Aorta (tissue), 5 donors: ENCODE measurements around the gene HES6. TPM values are rescaled to one million over a fixed set of nuclear protein-coding genes. Genes with fewer than 3 reads are reported as not detected.

Experiments used
- ATAC-seq: fragments of 200-7000 bp; cut with Tn5 transposase; one replicate; pipeline ENCODE4 v1.9.1; 2022; ENCODE audit warnings: moderate library complexity; ENCODE audit not compliant: low FRiP score
- DNase-seq, 2 donors: peaks; one replicate each; pipeline ENCODE4 v3.0.0-alpha.2; 2020
- H3K27ac ChIP-seq, 2 donors: one replicate each; pipeline ENCODE4 v1.5.1; 2013; ENCODE audit warnings: low read length in 2 of 2, mild to moderate bottlenecking in 2 of 2, moderate library complexity in 2 of 2, control low read depth in 1 of 2, inconsistent platforms in 1 of 2, low read depth in 1 of 2
- H3K27me3 ChIP-seq, 2 donors: one replicate each; pipeline ENCODE4 v1.6.1; 2013; ENCODE audit warnings: control low read depth in 1 of 2, low read length in 1 of 2, mild to moderate bottlenecking in 1 of 2, moderate library complexity in 1 of 2; ENCODE audit not compliant: insufficient read depth in 2 of 2, control insufficient read depth in 1 of 2
- H3K36me3 ChIP-seq, 2 donors: one replicate each; pipeline ENCODE4 v1.6.1; 2013; ENCODE audit warnings: control low read depth in 1 of 2, low read length in 1 of 2, mild to moderate bottlenecking in 1 of 2; ENCODE audit not compliant: insufficient read depth in 2 of 2, control insufficient read depth in 1 of 2
- H3K4me1 ChIP-seq, 2 donors: one replicate each; pipeline ENCODE4 v1.6.1; 2013; ENCODE audit warnings: low read length in 2 of 2, control low read depth in 1 of 2, mild to moderate bottlenecking in 1 of 2, moderate library complexity in 1 of 2; ENCODE audit not compliant: insufficient read depth in 2 of 2, control insufficient read depth in 1 of 2
- H3K4me3 ChIP-seq, 2 donors: one replicate each; pipeline ENCODE4 v1.5.1; 2013; ENCODE audit warnings: low read length in 2 of 2, control low read depth in 1 of 2, mild to moderate bottlenecking in 1 of 2
- H3K9me3 ChIP-seq: one replicate; pipeline ENCODE4 v1.6.1; 2013; ENCODE audit warnings: mild to moderate bottlenecking, low read length; ENCODE audit not compliant: control insufficient read depth
- WGBS, 2 donors: extraction: QIAGEN DNeasy Blood & Tissue Kit; methylation state at CpG; one replicate each; pipeline ENCODE4 v1.1.7; 2013; 5-methylcytosine and 5-hydroxymethylcytosine counted together
- intact Hi-C, 2 donors: fragments of 100-400 bp; cut with DNase I; formaldehyde crosslinking; loops; one replicate each; pipeline versions ENCODE4 v1.14.2 to v1.15.0; 2022
- polyA plus RNA-seq, 2 donors: library from polyadenylated mRNA; stranded (reverse); fragments of 200-250 nt; gene quantifications; one replicate each; pipeline ENCODE4 v1.2.3, GENCODE V29; 2013
- total RNA-seq, 2 donors: library from RNA; stranded (reverse); fragmentation: NEBNext Ultra II Directional; extraction: Animal tissue kit (Norgen Biotek cat#: 25700); gene quantifications; one replicate each; pipeline ENCODE4 v1.2.1, GENCODE V29; 2021
- donor health status: healthy with polysubstance abuse.
- donor health status: Bipolar disorder and iron deficiency.
- donor health status: DM: no; HTN: no; CAD: no.
- donor health status: DM: no; HTN: no; CAD: no.
- donor health status: DM: yes; HTN: yes; CAD: no.

Gene HES6
- total and polyA plus RNA-seq, 4 donors = 3.3 to 9.4 (median 4.3) TPM

GRCh38 chr2:238235856-238236255 is 4.0 kb downstream of the HES6 start:
- DNase-seq (no peak), ATAC-seq (no peak)
- no peaks in the 10 kb centered on the region for H3K36me3 ChIP-seq
- H3K9me3 ChIP-seq = no peaks in the 10 kb centered on the region
- no peaks in the 10 kb centered on the region for H3K4me1 ChIP-seq
- intact Hi-C loops = no loop called here
- 91 to 94% methylated on average over 7 of the region's 7 CpGs for WGBS, 2 donors
- H3K27me3 ChIP-seq = no peaks in the 10 kb centered on the region
- H3K27ac ChIP-seq = no peak overlapping the region
- H3K4me3 ChIP-seq = no peak overlapping the region

- H3K9me3 ChIP-seq = no peaks in the 10 kb centered on the region
- WGBS, 2 donors = 72 to 79% methylated on average over 11 of the region's 11 CpGs
- no peaks in the 10 kb centered on the region for H3K36me3 ChIP-seq
- intact Hi-C loops = no loop called here
- DNase-seq (no peak), ATAC-seq (no peak)
- H3K4me3 ChIP-seq = no peak overlapping the region
- H3K27ac ChIP-seq = no peak overlapping the region
- H3K27me3 ChIP-seq = no peaks in the 10 kb centered on the region
- no peaks in the 10 kb centered on the region for H3K4me1 ChIP-seq
Observed at GRCh38 chr2:238235331-238235732, 4.5 kb downstream of the HES6 start.

- ATAC-seq (no peak), DNase-seq (no peak)
- H3K4me3 ChIP-seq = no peak overlapping the region
- H3K36me3 ChIP-seq = no peaks in the 10 kb centered on the region
- intact Hi-C loops = no loop called here
- 84 to 91% methylated on average over 12 of the region's 12 CpGs for WGBS, 2 donors
- no peaks in the 10 kb centered on the region for H3K27me3 ChIP-seq
- no peaks in the 10 kb centered on the region for H3K4me1 ChIP-seq
- H3K27ac ChIP-seq = no peak overlapping the region
- H3K9me3 ChIP-seq = no peaks in the 10 kb centered on the region
Observed at GRCh38 chr2:238233625-238234024, 6.2 kb downstream of the HES6 start.

GRCh38 chr2:238231809-238232208 is 8.0 kb downstream of the HES6 start:
- DNase-seq = no peak
- H3K9me3 ChIP-seq = no peaks in the 10 kb centered on the region
- intact Hi-C loops = no loop called here
- no peaks in the 10 kb centered on the region for H3K27me3 ChIP-seq
- no peak overlapping the region for H3K4me3 ChIP-seq
- no peak for ATAC-seq
- H3K27ac ChIP-seq = no peak overlapping the region
- H3K4me1 ChIP-seq = no peaks in the 10 kb centered on the region
- H3K36me3 ChIP-seq = no peaks in the 10 kb centered on the region
- 61 to 70% methylated on average over 21 of the region's 21 CpGs for WGBS, 2 donors

- DNase-seq (peak; percentile 75 to 90), ATAC-seq (peak; percentile 88)
- intact Hi-C loops = no loop called here
- no peak overlapping the region for H3K4me3 ChIP-seq
- WGBS, 2 donors = 16 to 35% methylated on average over 46 of the region's 46 CpGs
- no peaks in the 10 kb centered on the region for H3K36me3 ChIP-seq
- H3K27ac ChIP-seq = no peak overlapping the region
- H3K27me3 ChIP-seq = no peaks in the 10 kb centered on the region
- no peaks in the 10 kb centered on the region for H3K4me1 ChIP-seq
- no peaks in the 10 kb centered on the region for H3K9me3 ChIP-seq
Observed at GRCh38 chr2:238231251-238231793, 8.5 kb downstream of the HES6 start.

- WGBS, 2 donors = 93 to 94% methylated on average over 5 of the region's 5 CpGs
- DNase-seq = no peak
- Histone ChIP-seq H3K36me3 (no peaks in the 10 kb centered on the region), H3K4me1 (no peaks in the 10 kb centered on the region), H3K27ac (no peak overlapping the region), H3K4me3 (no peak overlapping the region), H3K27me3 (no peaks in the 10 kb centered on the region), H3K9me3 (no peaks in the 10 kb centered on the region)
- intact Hi-C loops = no loop called here
- ATAC-seq = no peak
Observed at GRCh38 chr2:238230699-238231098, 9.1 kb downstream of the HES6 start.

- H3K27ac ChIP-seq = no peak overlapping the region
- no peak overlapping the region for H3K4me3 ChIP-seq
- no peak for DNase-seq
- no peak for ATAC-seq
- WGBS, 2 donors = 8 to 10% methylated on average over 4 of the region's 4 CpGs
- intact Hi-C loops = loop anchor here in 1 of 2 donors (5.0 kb wide), 1 partner anchor 56 kb away; no protein-coding TSS in a partner anchor
- H3K4me1 ChIP-seq = no peaks in the 10 kb centered on the region
- H3K27me3 ChIP-seq = no peaks in the 10 kb centered on the region
- H3K9me3 ChIP-seq = no peaks in the 10 kb centered on the region
- H3K36me3 ChIP-seq = no peaks in the 10 kb centered on the region
Observed at GRCh38 chr2:238228700-238229099, 11.1 kb downstream of the HES6 start.

- no peak overlapping the region for H3K4me3 ChIP-seq
- no peaks in the 10 kb centered on the region for H3K4me1 ChIP-seq
- WGBS, 2 donors = 95 to 98% methylated on average over 11 of the region's 11 CpGs
- H3K27me3 ChIP-seq = no peaks in the 10 kb centered on the region
- no peak overlapping the region for H3K27ac ChIP-seq
- DNase-seq (peak in 1 of 2 donors; percentile 67), ATAC-seq (no peak)
- no peaks in the 10 kb centered on the region for H3K9me3 ChIP-seq
- H3K36me3 ChIP-seq = no peaks in the 10 kb centered on the region
- intact Hi-C loops = loop anchor here in 1 of 2 donors (5.0 kb wide), 1 partner anchor 55 kb away; no protein-coding TSS in a partner anchor
Observed at GRCh38 chr2:238227587-238228032, 12.2 kb downstream of the HES6 start.
